ENCODE data around the gene OR5M3.

DNA sequence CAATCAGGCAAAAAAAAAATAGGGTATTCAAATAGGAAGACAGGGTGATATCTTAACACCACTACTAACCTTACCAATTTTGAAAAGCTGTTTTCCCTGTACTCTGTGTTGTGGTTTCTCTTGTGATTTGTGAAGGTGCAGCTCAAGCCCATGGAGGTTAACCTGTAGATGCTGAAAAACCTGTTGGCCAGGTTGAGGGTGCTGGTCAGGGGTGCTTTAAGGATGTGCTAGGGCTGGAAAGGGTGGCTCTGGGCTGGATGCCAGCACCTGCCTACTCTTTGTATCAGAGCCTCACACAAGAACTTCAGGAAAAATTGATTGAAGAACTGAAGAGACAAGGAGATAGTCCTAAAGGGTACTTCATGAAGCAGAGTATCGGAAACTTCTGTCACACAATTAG, 36.3 kb upstream of the OR5M3 start:
- TF ChIP-seq EP300 (IDR thresholded peaks at IDR 0.05), result no peak
- TF ChIP-seq, protein P1, sequence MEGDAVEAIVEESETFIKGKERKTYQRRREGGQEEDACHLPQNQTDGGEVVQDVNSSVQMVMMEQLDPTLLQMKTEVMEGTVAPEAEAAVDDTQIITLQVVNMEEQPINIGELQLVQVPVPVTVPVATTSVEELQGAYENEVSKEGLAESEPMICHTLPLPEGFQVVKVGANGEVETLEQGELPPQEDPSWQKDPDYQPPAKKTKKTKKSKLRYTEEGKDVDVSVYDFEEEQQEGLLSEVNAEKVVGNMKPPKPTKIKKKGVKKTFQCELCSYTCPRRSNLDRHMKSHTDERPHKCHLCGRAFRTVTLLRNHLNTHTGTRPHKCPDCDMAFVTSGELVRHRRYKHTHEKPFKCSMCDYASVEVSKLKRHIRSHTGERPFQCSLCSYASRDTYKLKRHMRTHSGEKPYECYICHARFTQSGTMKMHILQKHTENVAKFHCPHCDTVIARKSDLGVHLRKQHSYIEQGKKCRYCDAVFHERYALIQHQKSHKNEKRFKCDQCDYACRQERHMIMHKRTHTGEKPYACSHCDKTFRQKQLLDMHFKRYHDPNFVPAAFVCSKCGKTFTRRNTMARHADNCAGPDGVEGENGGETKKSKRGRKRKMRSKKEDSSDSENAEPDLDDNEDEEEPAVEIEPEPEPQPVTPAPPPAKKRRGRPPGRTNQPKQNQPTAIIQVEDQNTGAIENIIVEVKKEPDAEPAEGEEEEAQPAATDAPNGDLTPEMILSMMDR (IDR thresholded peaks at IDR 0.05), result no peak

Measured in upper lobe of left lung (tissue), 4 donors.